Endothelial cell (in vitro differentiated cells): ENCODE measurements around the gene TEX2. TPM values are rescaled to one million over a fixed set of nuclear protein-coding genes. Genes with fewer than 3 reads are reported as not detected.

Experiments used
- DNase-seq: peaks from one replicate; pipeline ENCODE4 v3.0.0; 2021; ENCODE audit warnings: low spot score
- H3K27ac Mint-ChIP-seq: one replicate; pipeline ENCODE4 v1.8.0; 2021; ENCODE audit warnings: mixed read lengths, inconsistent platforms; ENCODE audit not compliant: unreplicated experiment
- H3K27me3 Mint-ChIP-seq: one replicate; pipeline ENCODE4 v1.8.0; 2021; ENCODE audit warnings: mild to moderate bottlenecking, moderate library complexity, mixed read lengths, inconsistent platforms; ENCODE audit not compliant: unreplicated experiment
- H3K36me3 Mint-ChIP-seq: one replicate; pipeline ENCODE4 v1.8.0; 2021; ENCODE audit warnings: mild to moderate bottlenecking, low read depth, mixed read lengths, inconsistent platforms; ENCODE audit not compliant: unreplicated experiment
- H3K4me1 Mint-ChIP-seq: one replicate; pipeline ENCODE4 v1.8.0; 2021; ENCODE audit warnings: mild to moderate bottlenecking, mixed read lengths, inconsistent platforms; ENCODE audit not compliant: unreplicated experiment
- H3K4me3 Mint-ChIP-seq: one replicate; pipeline ENCODE4 v1.8.0; 2021; ENCODE audit warnings: mild to moderate bottlenecking, mixed read lengths, inconsistent platforms; ENCODE audit not compliant: unreplicated experiment
- H3K9me3 Mint-ChIP-seq: one replicate; pipeline ENCODE4 v1.8.0; 2021; ENCODE audit warnings: mixed read lengths, inconsistent platforms; ENCODE audit not compliant: unreplicated experiment
- total RNA-seq: library from RNA; stranded (reverse); fragmentation: NEBNext Ultra II Directional; extraction: Animal tissue kit (Norgen Biotek cat#: 25700); gene quantifications from one replicate; pipeline ENCODE4 v1.2.1, GENCODE V29; 2021; ENCODE audit not compliant: unreplicated experiment
- TF ChIP-seq, protein P1 (sequence below): fragments of 200-600 bp; sonication (generic); IDR thresholded peaks from one replicate; pipeline ENCODE4 v1.5.0; 2021; ENCODE audit warnings: antibody characterized with exemption; ENCODE audit not compliant: unreplicated experiment

The TEX2 gene
- total RNA-seq, 1 donor from 2014 or later: 16.3 TPM

- no peak for DNase-seq
- H3K27ac Mint-ChIP-seq: no peak overlapping the region
- H3K27me3 Mint-ChIP-seq: peaks cover 5% of the 10 kb centered on the region
- peaks cover 7% of the 10 kb centered on the region for H3K36me3 Mint-ChIP-seq
- H3K4me3 Mint-ChIP-seq: no peak overlapping the region
- H3K9me3 Mint-ChIP-seq: no peaks in the 10 kb centered on the region
- peaks cover 37% of the 10 kb centered on the region for H3K4me1 Mint-ChIP-seq
- TF ChIP-seq, protein P1, sequence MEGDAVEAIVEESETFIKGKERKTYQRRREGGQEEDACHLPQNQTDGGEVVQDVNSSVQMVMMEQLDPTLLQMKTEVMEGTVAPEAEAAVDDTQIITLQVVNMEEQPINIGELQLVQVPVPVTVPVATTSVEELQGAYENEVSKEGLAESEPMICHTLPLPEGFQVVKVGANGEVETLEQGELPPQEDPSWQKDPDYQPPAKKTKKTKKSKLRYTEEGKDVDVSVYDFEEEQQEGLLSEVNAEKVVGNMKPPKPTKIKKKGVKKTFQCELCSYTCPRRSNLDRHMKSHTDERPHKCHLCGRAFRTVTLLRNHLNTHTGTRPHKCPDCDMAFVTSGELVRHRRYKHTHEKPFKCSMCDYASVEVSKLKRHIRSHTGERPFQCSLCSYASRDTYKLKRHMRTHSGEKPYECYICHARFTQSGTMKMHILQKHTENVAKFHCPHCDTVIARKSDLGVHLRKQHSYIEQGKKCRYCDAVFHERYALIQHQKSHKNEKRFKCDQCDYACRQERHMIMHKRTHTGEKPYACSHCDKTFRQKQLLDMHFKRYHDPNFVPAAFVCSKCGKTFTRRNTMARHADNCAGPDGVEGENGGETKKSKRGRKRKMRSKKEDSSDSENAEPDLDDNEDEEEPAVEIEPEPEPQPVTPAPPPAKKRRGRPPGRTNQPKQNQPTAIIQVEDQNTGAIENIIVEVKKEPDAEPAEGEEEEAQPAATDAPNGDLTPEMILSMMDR: no peak
Observed at GRCh38 chr17:64158831-64159590, 104.0 kb downstream of the TEX2 start.

GRCh38 chr17:64158406-64158805 is 104.7 kb downstream of the TEX2 start:
- Mint-ChIP-seq H3K9me3 (no peaks in the 10 kb centered on the region), H3K27me3 (peaks cover 5% of the 10 kb centered on the region), H3K4me1 (peaks cover 37% of the 10 kb centered on the region), H3K4me3 (no peak overlapping the region), H3K27ac (no peak overlapping the region), H3K36me3 (peaks cover 7% of the 10 kb centered on the region)
- no peak for DNase-seq
- TF ChIP-seq, protein P1: no peak

DNA sequence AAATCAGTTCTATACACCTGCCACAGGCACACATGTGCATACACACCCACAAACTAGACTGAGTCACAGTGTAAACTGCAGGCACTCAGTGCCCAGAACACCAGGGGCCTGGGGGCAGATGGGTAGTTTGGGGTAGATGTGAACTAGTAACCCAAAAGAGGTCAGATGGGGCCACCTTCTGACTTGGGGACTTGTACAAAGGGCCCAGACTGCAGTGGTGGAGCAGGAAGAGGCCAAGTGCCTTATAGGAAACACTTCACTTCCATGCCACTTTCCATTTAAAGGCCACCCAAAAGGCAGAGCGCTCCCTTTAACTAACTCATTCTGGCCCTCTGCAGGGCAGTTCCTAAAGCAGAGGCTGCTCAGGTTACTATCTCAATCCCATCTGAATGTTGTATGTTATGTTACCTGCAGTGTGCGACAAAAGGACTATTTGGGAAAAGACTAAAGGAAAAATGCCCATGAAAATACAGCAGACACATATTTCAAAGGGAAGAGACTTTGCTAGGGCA is 105.3 kb downstream of the TEX2 start:
- Mint-ChIP-seq H3K27me3 (peaks cover 2% of the 10 kb centered on the region), H3K9me3 (no peaks in the 10 kb centered on the region), H3K36me3 (peaks cover 14% of the 10 kb centered on the region), H3K27ac (no peak overlapping the region), H3K4me3 (no peak overlapping the region), H3K4me1 (peaks cover 37% of the 10 kb centered on the region)
- no peak for DNase-seq
- TF ChIP-seq, protein P1: no peak

DNA sequence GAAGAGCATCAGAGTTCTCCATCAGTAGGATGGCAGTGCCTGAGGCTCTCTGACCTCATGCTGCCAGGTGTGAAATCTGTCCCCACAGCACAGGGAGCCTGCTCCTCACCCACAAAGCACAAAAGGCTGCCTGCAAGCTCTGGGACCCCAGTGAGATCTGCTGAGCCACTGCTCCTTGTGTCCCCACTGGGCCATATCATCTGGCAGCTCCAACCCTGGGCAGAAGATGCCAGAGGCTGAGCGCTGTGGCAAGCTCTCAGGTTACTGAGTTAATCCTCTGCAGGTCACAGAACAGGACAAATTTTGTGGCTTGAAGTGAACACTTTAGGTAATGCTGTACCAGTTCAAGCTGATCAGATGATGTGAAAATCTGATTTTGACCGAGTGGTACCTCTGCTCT is 106.4 kb downstream of the TEX2 start:
- H3K27me3 Mint-ChIP-seq: peaks cover 2% of the 10 kb centered on the region
- DNase-seq: no peak
- H3K4me1 Mint-ChIP-seq: peaks cover 37% of the 10 kb centered on the region
- H3K36me3 Mint-ChIP-seq: peaks cover 15% of the 10 kb centered on the region
- no peak overlapping the region for H3K4me3 Mint-ChIP-seq
- no peaks in the 10 kb centered on the region for H3K9me3 Mint-ChIP-seq
- no peak overlapping the region for H3K27ac Mint-ChIP-seq
- TF ChIP-seq, protein P1: no peak
